ENCODE results near the gene RFC1.

GRCh38 chr4:39384563-39384962 lies 18.4 kb upstream of the RFC1 start:
- TF ChIP-seq EZH2phosphoT487 (IDR thresholded peaks at IDR 0.05; ENCODE audit: insufficient read depth, low read depth) (no peak), EZH2 (IDR thresholded peaks at IDR 0.05; ENCODE audit: insufficient read depth, poor library complexity, severe bottlenecking) (no peak)

All from GM23248 (cell line).